HG03354 (cell line): ENCODE data around the gene RRN3.
"Not testable (repeated sequence)": the region's sequence is repeated elsewhere in the genome, so short reads cannot be mapped to it uniquely, and the experiment has no call there.

Experiments used
- ATAC-seq: cut with Tn5 transposase; IDR thresholded peaks from one replicate; pipeline ENCODE4 v1.9.1; 2021; ENCODE audit warnings: mild to moderate bottlenecking; ENCODE audit not compliant: unreplicated experiment, poor library complexity, severe bottlenecking

RRN3 gene

DNA sequence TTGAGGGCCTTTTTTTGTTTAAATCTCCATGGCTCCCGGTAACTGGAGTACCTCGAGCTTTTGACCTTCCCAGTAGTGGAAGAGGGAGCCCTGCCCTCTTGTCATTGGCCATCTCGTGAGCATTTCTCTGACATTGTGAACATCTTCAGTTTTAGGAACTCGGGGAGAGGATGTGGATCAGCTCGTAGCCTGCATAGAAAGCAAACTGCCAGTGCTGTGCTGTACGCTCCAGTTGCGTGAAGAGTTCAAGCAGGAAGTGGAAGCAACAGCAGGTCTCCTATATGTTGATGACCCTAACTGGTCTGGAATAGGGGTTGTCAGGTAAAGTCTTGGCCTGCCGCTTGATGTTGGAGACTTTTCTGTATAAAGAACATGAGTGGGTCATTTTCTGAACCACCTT lies 62.5 kb downstream of the RRN3 start:
- ATAC-seq = no peak

DNA sequence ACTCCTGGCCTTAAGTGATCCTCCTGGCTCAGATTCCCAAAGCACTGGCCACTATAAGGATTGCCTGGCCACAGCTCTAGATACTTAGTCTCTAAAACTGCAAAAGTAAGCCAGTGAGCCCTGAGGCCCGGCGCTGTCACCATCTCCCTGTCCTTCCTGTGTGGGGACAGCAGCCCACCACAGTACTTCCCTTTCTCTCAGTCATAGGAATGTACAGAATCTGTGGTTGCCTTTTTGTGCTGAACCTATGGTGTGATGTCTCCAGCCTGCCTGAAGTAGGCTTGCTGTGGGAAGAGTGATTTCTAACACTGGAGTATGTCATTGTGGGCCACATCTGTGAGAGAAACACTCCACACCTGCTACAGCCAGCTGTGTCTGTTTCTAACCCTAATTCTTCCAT lies 62.9 kb downstream of the RRN3 start:
- no peak for ATAC-seq

- not testable (repeated sequence) for ATAC-seq
Observed at GRCh38 chr16:15029749-15030148, 64.3 kb downstream of the RRN3 start.

DNA sequence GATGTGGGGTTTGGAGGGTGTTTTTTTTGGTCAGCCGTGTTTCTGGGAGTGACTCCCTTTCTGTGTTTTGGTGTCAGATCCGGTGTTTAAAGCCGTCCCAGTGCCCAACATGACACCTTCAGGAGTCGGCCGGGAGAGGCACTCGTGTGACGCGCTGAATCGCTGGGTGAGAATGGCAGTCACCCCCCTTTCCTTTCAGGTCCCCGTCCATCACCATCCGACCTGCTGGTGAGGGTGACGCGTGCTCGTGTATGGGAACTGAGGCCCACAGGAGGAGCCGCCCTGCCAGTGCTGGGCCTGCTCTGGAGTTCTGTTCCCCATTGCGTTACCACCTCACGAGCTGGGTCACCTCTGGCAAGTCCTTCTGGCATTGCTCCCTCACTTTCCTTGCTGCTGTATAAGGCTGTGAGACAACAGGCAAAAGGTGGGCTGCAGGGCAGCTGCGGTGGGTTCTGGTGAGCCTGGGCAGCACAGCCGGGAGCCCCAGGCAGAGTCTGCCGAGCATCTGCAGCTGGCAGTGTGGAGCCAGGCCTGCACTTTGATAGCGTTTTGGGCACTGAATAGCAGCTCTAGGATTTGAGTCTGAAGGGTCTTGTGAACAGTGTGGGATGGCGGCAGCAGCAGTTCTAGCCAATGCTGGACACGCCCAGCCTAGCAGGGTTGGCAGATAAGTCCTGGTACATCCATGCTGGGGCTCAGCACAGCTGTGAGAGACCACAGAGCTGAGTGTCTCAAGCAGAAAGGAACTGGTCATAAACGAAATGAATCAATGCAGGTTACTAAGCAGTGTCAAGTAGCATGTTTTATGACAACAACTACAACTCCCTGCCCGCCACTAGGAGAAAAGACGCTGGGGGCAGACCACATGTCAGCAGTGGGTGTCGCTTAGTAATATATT lies 65.0 kb downstream of the RRN3 start:
- ATAC-seq = not testable (repeated sequence)

DNA sequence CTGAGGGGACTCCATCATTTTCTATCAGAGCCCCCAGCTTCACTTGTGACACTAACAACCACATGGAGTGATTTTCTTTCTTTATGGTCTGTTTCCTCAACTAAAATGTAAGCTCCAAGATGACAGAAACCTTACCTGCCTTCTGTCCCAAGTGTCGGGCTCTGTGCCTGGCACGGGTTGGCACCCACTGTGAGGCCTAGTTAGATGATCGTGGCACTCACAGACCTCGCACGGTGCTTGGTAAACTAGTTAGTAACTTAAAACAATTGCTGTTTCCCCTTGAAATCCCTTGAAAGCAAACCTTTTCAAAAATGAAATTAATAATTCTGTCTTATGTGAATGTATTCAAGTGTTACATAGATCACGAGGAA lies 65.7 kb downstream of the RRN3 start:
- ATAC-seq = not testable (repeated sequence)

DNA sequence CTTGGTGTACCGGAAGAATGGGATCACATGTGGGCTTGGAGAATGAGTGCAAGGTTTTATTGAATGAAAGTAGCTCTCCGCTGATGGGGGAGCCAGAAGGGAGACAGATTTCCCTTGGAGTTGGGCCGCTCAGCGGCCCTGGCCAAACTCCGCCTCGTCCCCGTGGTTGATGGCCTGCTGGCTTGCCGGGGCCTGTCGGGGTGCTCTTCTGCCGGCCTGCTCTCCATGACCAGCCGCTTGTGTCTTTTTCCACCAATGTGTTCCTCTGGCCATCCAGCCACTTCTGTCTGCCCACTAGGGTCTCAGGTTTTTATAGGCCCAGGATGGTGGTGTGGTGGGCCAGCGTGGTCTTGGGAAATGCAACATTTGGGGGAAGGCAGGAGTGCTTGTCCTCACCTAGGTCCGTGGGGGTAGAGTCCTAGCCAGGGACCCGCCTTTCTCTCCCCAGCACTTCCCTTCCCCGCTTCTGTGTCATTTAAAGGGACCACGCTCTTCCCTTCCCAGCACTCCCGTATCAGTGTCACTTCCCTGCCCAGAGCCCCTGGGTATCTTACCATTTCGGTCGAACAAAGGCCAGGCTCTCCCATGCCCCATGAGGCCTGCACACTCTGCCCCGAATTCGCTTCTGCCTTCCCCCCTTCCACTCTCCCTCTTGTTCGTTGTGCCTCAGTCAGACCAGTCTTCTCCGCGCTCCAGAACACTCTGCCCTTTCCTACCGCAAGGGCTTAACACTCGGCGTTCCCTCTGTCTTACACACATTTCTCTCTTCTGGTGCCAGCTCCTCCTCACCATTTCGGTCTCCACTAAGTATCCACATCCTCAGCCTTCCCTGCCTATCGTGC lies 66.3 kb downstream of the RRN3 start:
- not testable (repeated sequence) for ATAC-seq

- ATAC-seq = not testable (repeated sequence)
Observed at GRCh38 chr16:15027051-15027450, 67.0 kb downstream of the RRN3 start.

- not testable (repeated sequence) for ATAC-seq
Observed at GRCh38 chr16:15025234-15025951, 68.7 kb downstream of the RRN3 start.

GRCh38 chr16:15024858-15025199 lies 69.2 kb downstream of the RRN3 start:
- ATAC-seq = not testable (repeated sequence)

- not testable (repeated sequence) for ATAC-seq
Observed at GRCh38 chr16:15023381-15024077, 70.5 kb downstream of the RRN3 start.

DNA sequence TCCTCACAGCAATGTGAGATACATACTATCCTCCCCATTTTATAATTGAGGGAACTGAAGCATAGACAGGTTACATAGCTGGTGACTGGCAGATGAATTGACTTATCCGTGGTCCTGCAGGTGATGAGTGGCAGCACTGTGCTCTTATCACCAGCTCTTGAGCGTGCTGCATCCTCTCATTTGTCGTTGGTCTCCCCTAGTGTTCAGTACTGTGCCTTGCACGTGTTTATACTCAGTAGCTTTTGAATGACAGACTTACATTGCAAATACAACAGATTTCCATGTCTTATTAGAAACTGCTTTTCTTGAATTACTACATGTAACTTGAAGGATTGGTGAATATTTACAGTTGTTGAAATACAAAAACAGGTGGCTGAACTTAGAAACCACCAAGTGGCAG lies 71.9 kb downstream of the RRN3 start:
- ATAC-seq = peak; percentile 88

- not testable (repeated sequence) for ATAC-seq
Observed at GRCh38 chr16:15021429-15021828, 72.6 kb downstream of the RRN3 start.

- not testable (repeated sequence) for ATAC-seq
Observed at GRCh38 chr16:15016951-15017580, 77.0 kb downstream of the RRN3 start.

DNA sequence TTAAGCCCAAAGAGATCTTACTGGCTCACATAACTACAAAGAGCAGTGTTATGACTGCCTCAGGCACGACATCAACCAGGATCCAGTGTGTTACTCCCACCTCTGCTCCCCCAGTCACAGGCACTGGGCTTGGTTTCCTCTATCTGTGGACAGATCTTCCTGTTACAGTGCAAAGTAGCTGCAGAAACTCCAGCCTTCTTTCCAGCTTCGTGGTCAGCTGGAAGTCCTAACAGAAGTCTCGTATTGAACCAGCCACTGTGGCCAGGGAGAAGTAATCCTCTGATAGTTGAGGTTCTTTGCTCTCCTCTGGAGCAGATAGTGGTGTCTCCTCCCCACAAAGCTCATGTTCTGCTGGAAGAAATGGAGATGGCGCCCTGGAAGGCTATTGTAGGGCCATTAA lies 77.7 kb downstream of the RRN3 start:
- not testable (repeated sequence) for ATAC-seq

GRCh38 chr16:15015671-15016070 lies 78.4 kb downstream of the RRN3 start:
- not testable (repeated sequence) for ATAC-seq

DNA sequence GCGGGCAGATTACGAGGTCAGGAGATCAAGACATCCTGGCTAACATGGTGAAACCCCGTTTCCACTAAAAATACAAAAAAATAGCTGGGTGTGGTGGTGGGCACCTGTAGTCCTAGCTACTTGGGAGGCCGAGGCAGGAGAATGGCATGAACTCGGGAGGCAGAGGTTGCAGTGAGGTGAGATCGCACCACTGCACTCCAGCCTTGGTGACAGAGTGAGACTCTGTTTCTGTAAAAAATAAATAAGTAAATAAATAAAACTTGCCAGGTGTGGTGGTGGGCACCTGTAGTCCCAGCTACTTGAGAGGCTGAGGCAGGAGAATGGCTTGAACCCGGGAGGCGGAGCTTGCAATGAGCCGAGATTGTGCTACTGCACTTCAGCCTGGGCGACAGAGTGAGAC lies 81.1 kb downstream of the RRN3 start:
- not testable (repeated sequence) for ATAC-seq
